Activated T-cell treated with anti-CD3 and anti-CD28 coated beads, Interleukin-2, amount 50 U/mL, for 4 hours (primary cell): ENCODE measurements around the gene FRAT1. TPM values are rescaled to one million over a fixed set of nuclear protein-coding genes. Genes with fewer than 3 reads are reported as not detected.
"Not testable (repeated sequence)": the region's sequence is repeated elsewhere in the genome, so short reads cannot be mapped to it uniquely, and the experiment has no call there.

ENCODE experiments used
- ATAC-seq, 2 donors: fragments of 200-7000 bp; cut with Tn5 transposase; one replicate each; pipeline ENCODE4 v1.10.0; 2021
- DNase-seq: peaks from one replicate; pipeline ENCODE4 v3.0.0-alpha.2; 2020
- H3K27me3 Mint-ChIP-seq: one replicate; pipeline ENCODE4 v1.8.0; 2021; ENCODE audit warnings: low read depth, mixed read lengths
- H3K36me3 Mint-ChIP-seq: one replicate; pipeline ENCODE4 v1.8.0; 2022; ENCODE audit warnings: mixed read lengths; ENCODE audit not compliant: insufficient read depth
- H3K4me1 Mint-ChIP-seq: one replicate; pipeline ENCODE4 v1.8.0; 2021; ENCODE audit warnings: low read depth, mixed read lengths
- H3K4me3 Mint-ChIP-seq: one replicate; pipeline ENCODE4 v1.8.0; 2021; ENCODE audit warnings: mild to moderate bottlenecking, moderate library complexity, mixed read lengths
- H3K9me3 Mint-ChIP-seq: one replicate; pipeline ENCODE4 v1.8.0; 2021; ENCODE audit warnings: mixed read lengths
- total RNA-seq, 3 donors: library from RNA; stranded (reverse); gene quantifications; one replicate each; pipeline ENCODE4 v1.2.1, GENCODE V29; 2021

Gene FRAT1
- total RNA-seq, 3 donors from 2014 or later = 1.6 to 3.2 (median 2.4) TPM

DNA sequence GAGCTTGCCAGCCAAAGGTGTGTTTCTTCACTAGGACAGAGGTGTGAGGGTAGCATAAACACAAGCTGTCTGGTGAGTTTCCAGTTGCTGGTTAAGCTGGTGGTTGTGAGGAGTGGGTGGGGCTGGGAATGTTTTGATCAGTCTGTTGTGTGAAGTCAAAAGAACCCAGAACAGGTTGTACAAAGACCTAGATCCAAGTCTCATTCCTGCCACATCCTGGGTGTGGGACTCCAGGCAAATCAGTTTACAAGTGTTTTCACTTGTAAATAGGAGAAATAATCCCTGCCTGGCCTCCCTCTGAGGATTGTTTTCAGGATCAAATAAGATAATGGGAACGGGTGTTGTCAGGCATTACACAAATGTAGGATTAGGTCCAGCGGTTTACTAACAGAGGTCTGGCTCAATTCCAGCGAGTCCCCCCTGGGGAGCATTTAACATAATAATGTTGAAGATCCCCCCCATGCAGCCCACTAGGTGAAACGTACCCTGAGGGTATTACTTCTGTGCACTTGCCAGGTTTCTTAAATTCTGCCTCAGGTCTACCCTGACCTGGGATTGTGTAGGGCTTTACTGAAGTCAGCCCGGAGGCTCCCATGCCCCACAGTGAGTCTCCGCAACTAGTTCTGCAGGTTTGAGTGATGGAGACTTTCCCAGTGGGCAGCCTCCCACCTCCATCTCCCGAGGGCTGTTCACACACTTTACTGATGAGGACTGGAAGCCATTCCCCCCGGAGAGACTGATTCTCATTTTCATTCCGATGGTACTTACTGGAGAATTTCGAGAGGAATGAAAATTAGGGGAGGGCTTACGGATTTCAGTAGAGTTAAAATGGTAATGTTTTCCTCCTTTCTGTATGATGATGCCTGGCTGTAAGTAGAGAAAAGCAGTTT is 18.1 kb downstream of the FRAT1 start:
- no peak for DNase-seq
- Mint-ChIP-seq H3K27me3 (no peaks in the 10 kb centered on the region), H3K4me3 (no peak overlapping the region), H3K9me3 (no peaks in the 10 kb centered on the region), H3K4me1 (peaks cover 19% of the 10 kb centered on the region), H3K36me3 (peaks cover 3% of the 10 kb centered on the region)
- ATAC-seq = no peak

DNA sequence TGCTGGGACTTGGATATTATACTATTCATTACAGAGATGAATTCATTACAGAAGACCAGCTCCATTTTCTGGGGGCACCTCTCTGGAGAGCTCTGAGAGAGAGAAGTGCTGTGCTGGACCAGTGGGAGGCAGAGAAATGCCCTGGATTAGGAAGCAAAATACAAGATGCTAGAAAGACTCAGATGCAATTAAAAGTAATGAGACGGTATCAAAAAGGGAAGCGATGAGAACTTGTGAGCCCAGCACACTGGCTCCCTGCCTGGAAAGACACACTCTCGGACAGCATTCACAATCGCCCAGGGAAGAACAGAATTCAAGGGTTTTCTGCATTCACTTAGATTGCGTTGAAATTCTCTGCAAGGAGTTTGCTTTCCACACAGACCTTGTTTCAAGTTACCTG is 19.0 kb downstream of the FRAT1 start:
- no peaks in the 10 kb centered on the region for H3K9me3 Mint-ChIP-seq
- peaks cover 3% of the 10 kb centered on the region for H3K36me3 Mint-ChIP-seq
- H3K27me3 Mint-ChIP-seq = peaks cover 4% of the 10 kb centered on the region
- DNase-seq (no peak), ATAC-seq (no peak)
- H3K4me3 Mint-ChIP-seq = no peak overlapping the region
- peaks cover 10% of the 10 kb centered on the region for H3K4me1 Mint-ChIP-seq

GRCh38 chr10:97341416-97341815 is 22.3 kb downstream of the FRAT1 start:
- no peaks in the 10 kb centered on the region for H3K4me1 Mint-ChIP-seq
- ATAC-seq (no peak), DNase-seq (no peak)
- peaks cover 7% of the 10 kb centered on the region for H3K27me3 Mint-ChIP-seq
- H3K36me3 Mint-ChIP-seq = no peaks in the 10 kb centered on the region
- no peaks in the 10 kb centered on the region for H3K9me3 Mint-ChIP-seq
- no peak overlapping the region for H3K4me3 Mint-ChIP-seq

GRCh38 chr10:97343664-97344063 is 24.6 kb downstream of the FRAT1 start:
- ATAC-seq, DNase-seq, H3K27me3 Mint-ChIP-seq, H3K36me3 Mint-ChIP-seq, H3K4me3 Mint-ChIP-seq, H3K4me1 Mint-ChIP-seq, H3K9me3 Mint-ChIP-seq: not testable (repeated sequence)

GRCh38 chr10:97347317-97347716 is 28.2 kb downstream of the FRAT1 start:
- DNase-seq (no peak), ATAC-seq (no peak)
- H3K36me3 Mint-ChIP-seq = peaks cover 7% of the 10 kb centered on the region
- H3K4me3 Mint-ChIP-seq = no peak overlapping the region
- H3K9me3 Mint-ChIP-seq = no peaks in the 10 kb centered on the region
- peaks cover 7% of the 10 kb centered on the region for H3K27me3 Mint-ChIP-seq
- no peaks in the 10 kb centered on the region for H3K4me1 Mint-ChIP-seq

DNA sequence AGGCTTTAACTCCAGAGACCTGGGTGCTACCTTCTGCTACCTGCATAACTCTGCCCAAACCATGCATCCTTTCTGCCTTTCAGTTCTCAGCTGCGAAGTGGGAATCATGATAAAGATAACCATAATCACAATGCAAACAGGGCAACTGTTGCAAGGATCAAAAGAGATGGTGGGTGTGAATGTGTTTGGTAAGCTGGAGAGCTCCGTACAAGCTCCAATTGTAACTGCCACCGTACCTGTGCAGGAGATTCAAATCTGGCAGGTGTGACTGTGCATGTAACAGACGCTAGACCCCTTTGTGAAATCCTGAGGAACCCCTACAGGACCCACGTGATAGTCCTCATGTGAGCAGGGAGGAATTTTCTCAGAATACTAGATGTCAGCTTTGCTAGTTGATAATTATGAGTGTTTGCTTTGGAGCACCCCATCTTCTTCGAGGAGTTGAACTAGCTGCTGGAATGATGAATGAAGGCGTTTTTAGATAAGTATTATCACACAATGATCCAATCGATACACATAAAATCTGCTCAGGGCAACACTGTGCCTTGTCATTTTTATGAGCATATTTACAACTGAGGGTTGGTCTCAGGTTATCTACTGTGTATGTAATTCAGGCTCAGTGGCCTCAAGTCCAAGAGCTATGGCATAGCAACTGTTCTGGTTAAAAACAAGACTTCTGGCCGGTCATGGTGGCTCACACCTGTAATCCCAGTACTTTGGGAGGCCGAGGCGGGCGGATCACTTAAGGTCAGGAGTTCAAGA is 30.9 kb downstream of the FRAT1 start:
- Mint-ChIP-seq H3K27me3 (no peaks in the 10 kb centered on the region), H3K4me3 (no peak overlapping the region), H3K4me1 (no peaks in the 10 kb centered on the region), H3K36me3 (peaks cover 7% of the 10 kb centered on the region), H3K9me3 (no peaks in the 10 kb centered on the region)
- ATAC-seq = no peak
- DNase-seq = no peak

- H3K27me3 Mint-ChIP-seq = no peaks in the 10 kb centered on the region
- peaks cover 22% of the 10 kb centered on the region for H3K36me3 Mint-ChIP-seq
- H3K4me3 Mint-ChIP-seq = no peak overlapping the region
Measured at GRCh38 chr10:97353945-97354344, 34.9 kb downstream of the FRAT1 start.

DNA sequence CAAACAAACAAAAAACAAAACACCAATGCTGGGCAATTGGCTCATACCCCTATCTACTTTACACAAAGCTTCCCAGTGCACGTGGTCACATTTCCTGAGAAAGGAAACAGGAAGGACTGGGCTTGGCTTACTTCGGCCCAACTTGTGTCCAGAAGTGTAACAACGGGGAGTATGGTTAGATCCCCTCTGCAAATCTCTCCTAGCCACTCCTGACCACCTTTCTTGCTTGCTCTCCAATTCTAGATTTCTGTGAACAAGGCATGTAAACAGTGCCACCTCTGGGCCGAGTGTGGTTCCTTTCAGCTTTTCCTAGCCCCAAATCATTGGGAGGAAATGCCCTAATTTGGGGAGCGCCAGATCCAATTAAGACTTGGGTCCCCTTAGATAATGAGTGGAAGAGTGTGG is 36.5 kb downstream of the FRAT1 start:
- Mint-ChIP-seq H3K36me3 (peaks cover 28% of the 10 kb centered on the region), H3K27me3 (no peaks in the 10 kb centered on the region), H3K4me1 (peaks cover 10% of the 10 kb centered on the region), H3K4me3 (no peak overlapping the region), H3K9me3 (no peaks in the 10 kb centered on the region)
- ATAC-seq (no peak), DNase-seq (no peak)

More at GRCh38 chr10:97353945-97354344, 34.9 kb downstream of the FRAT1 start:
- DNase-seq = no peak
- Mint-ChIP-seq H3K9me3 (no peaks in the 10 kb centered on the region), H3K4me1 (peaks cover 10% of the 10 kb centered on the region)
- no peak for ATAC-seq

- no peak for DNase-seq
- Mint-ChIP-seq H3K9me3 (no peaks in the 10 kb centered on the region), H3K36me3 (peaks cover 32% of the 10 kb centered on the region), H3K27me3 (no peaks in the 10 kb centered on the region), H3K4me1 (peaks cover 10% of the 10 kb centered on the region), H3K4me3 (no peak overlapping the region)
- no peak for ATAC-seq
Measured at GRCh38 chr10:97356318-97356914, 37.3 kb downstream of the FRAT1 start.

GRCh38 chr10:97356918-97357317 is 37.8 kb downstream of the FRAT1 start:
- H3K4me1 Mint-ChIP-seq = peaks cover 10% of the 10 kb centered on the region
- no peak for DNase-seq
- peaks cover 32% of the 10 kb centered on the region for H3K36me3 Mint-ChIP-seq
- no peak overlapping the region for H3K4me3 Mint-ChIP-seq
- ATAC-seq = no peak
- H3K9me3 Mint-ChIP-seq = no peaks in the 10 kb centered on the region
- no peaks in the 10 kb centered on the region for H3K27me3 Mint-ChIP-seq

- Mint-ChIP-seq H3K36me3 (peaks cover 35% of the 10 kb centered on the region), H3K4me3 (no peak overlapping the region), H3K9me3 (no peaks in the 10 kb centered on the region), H3K27me3 (no peaks in the 10 kb centered on the region), H3K4me1 (peaks cover 10% of the 10 kb centered on the region)
- no peak for DNase-seq
- ATAC-seq = no peak
Measured at GRCh38 chr10:97358349-97358748, 39.3 kb downstream of the FRAT1 start.

GRCh38 chr10:97358781-97359180 is 39.7 kb downstream of the FRAT1 start:
- ATAC-seq (no peak), DNase-seq (no peak)
- H3K9me3 Mint-ChIP-seq = no peaks in the 10 kb centered on the region
- peaks cover 10% of the 10 kb centered on the region for H3K4me1 Mint-ChIP-seq
- H3K4me3 Mint-ChIP-seq = no peak overlapping the region
- peaks cover 36% of the 10 kb centered on the region for H3K36me3 Mint-ChIP-seq
- H3K27me3 Mint-ChIP-seq = no peaks in the 10 kb centered on the region

GRCh38 chr10:97360705-97361536 is 41.9 kb downstream of the FRAT1 start:
- Mint-ChIP-seq H3K4me3 (no peak overlapping the region), H3K4me1 (peaks cover 5% of the 10 kb centered on the region), H3K9me3 (no peaks in the 10 kb centered on the region), H3K36me3 (peaks cover 44% of the 10 kb centered on the region), H3K27me3 (no peaks in the 10 kb centered on the region)
- ATAC-seq = no peak
- no peak for DNase-seq

DNA sequence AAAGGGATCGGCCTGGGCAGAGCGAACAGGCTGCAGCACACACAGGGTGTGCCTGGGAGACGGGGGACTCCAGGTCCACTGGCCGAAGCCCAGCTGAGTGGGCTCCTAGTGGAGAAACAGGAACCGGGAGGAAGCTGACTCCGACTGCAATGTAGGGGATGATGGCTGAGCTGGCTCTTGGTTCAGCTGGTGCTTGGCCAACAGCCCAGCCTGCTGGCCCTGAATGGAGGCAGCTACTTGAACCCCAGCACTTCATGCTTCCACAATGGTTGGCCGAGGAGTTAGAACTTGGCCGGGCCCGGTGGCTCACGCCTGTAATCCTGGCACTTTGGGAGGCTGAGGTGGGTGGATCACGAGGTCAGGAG is 42.4 kb downstream of the FRAT1 start:
- no peaks in the 10 kb centered on the region for H3K4me1 Mint-ChIP-seq
- DNase-seq (no peak), ATAC-seq (no peak)
- H3K4me3 Mint-ChIP-seq = no peak overlapping the region
- no peaks in the 10 kb centered on the region for H3K27me3 Mint-ChIP-seq
- H3K36me3 Mint-ChIP-seq = peaks cover 38% of the 10 kb centered on the region
- H3K9me3 Mint-ChIP-seq = no peaks in the 10 kb centered on the region
